IPS-15b (cell line): ENCODE results near the gene SLC6A1.

Source experiments
- H3K27me3 ChIP-seq: one replicate; pipeline ENCODE4 v1.6.1; 2013; ENCODE audit warnings: low read length; ENCODE audit not compliant: control insufficient read depth, insufficient read depth
- H3K36me3 ChIP-seq: one replicate; pipeline ENCODE4 v1.6.1; 2013; ENCODE audit warnings: low read length; ENCODE audit not compliant: control insufficient read depth, insufficient read depth
- H3K4me1 ChIP-seq: one replicate; pipeline ENCODE4 v1.6.1; 2013; ENCODE audit warnings: mild to moderate bottlenecking, low read length; ENCODE audit not compliant: control insufficient read depth, insufficient read depth
- H3K4me3 ChIP-seq: one replicate; pipeline ENCODE4 v1.5.1; 2013; ENCODE audit warnings: low read depth, low read length
- H3K9ac ChIP-seq: one replicate; pipeline ENCODE4 v1.6.1; 2013; ENCODE audit warnings: low read depth, mild to moderate bottlenecking, low read length
- H3K9me3 ChIP-seq: one replicate; pipeline ENCODE4 v1.6.1; 2013; ENCODE audit warnings: mild to moderate bottlenecking, low read length; ENCODE audit not compliant: control insufficient read depth, insufficient read depth

Gene SLC6A1

DNA sequence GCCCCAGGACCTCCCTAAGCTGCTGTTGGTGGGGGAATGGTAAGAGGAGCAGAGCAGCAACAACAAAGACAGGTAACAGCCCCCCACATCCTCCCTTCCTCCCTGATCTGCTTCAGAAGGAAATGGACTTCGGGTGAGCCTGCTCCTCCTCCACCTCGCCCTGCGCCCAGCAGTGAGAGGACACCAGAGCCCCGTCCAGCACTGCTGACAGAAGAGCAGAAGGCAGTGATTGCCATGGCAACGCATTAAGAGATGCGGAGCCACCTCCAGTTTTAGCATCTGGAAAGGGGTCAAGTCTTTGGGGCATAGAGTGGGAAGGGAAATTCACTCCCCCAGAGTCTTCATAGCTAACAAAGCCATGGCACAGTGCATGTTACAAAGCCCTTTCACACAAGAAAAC is 84.2 kb downstream of the SLC6A1 start:
- no peaks in the 10 kb centered on the region for H3K36me3 ChIP-seq

DNA sequence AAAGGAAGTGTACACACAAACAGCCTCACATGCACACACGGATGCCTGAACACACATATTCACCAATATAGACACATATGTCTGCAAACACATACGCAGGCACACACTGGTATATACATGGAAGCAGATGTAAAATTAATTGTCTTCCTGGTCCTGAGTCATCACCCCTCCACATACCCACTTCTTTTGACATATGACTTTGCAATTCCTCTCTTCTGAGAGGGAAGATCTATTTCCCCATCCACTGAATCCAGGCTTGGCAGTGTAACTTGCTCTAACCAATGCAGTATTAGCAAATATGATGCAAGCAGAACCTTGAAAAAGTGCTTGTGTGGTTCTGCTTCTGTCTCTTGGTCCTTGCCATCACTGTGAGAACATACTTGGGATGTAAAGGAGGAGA is 84.9 kb downstream of the SLC6A1 start:
- Histone ChIP-seq H3K9me3 (peaks cover 2% of the 10 kb centered on the region), H3K4me3 (no peak overlapping the region), H3K9ac (no peak overlapping the region), H3K4me1 (no peaks in the 10 kb centered on the region), H3K36me3 (no peaks in the 10 kb centered on the region), H3K27me3 (no peaks in the 10 kb centered on the region)

More for the DNA sequence above, 84.2 kb downstream of the SLC6A1 start:
- H3K9ac ChIP-seq: no peak overlapping the region
- H3K9me3 ChIP-seq: peaks cover 2% of the 10 kb centered on the region
- no peaks in the 10 kb centered on the region for H3K27me3 ChIP-seq
- no peak overlapping the region for H3K4me3 ChIP-seq
- no peaks in the 10 kb centered on the region for H3K4me1 ChIP-seq

DNA sequence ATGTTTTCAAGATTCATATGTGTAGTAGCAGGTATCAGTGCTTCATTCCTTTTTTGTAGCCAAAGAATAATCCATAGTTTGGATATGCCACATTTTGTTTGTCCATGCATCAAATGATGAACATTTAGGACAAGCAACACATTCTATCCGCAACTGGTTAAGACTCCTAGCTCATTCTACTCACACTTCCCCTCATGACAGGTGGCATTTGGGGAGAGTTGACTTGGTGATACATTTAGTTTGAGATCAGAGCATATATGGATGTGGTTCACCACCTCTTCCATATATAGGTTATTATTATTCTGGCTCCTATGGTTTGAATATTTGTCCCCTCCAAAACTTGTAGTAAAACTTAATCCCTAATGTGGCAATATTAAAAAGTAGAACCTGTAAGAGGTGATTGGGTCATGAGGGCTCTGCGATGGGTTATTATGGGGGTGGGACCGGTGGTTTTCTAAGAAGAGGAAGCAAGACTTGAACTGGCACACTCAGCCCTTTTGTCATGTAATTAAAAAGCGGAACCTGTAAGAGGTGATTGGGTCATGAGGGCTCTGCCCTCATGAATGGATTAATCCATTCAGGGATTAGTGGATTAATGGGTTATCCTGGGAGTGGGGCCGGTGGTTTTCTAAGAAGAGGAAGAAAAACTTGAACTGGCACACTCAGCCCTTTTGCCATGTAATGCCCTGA is 86.4 kb downstream of the SLC6A1 start:
- Histone ChIP-seq H3K36me3 (no peaks in the 10 kb centered on the region), H3K4me3 (no peak overlapping the region)

DNA sequence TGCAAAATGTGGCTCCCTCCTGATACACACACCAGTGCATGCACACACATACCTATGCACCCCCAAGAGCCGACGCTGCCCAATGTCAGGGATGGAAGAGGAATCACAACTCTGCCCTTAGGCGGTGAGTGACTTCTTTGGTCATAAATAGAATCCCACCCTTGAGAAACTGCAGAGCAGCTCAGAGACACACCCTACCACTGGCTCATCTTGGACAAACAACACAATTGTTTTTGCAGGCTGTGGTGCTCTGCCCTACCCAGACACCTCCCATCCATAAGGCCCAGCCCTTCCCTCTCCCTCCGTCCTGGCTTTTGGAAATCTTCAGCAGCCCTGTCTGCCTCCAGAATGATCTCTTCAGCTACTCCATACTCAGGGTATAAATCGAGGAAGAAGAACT is 87.9 kb downstream of the SLC6A1 start:
- Histone ChIP-seq H3K4me3 (no peak overlapping the region), H3K27me3 (no peaks in the 10 kb centered on the region), H3K36me3 (no peaks in the 10 kb centered on the region), H3K9ac (no peak overlapping the region), H3K4me1 (no peaks in the 10 kb centered on the region), H3K9me3 (no peaks in the 10 kb centered on the region)

More for the DNA sequence above, 86.4 kb downstream of the SLC6A1 start:
- Histone ChIP-seq H3K27me3 (no peaks in the 10 kb centered on the region), H3K4me1 (no peaks in the 10 kb centered on the region), H3K9ac (no peak overlapping the region), H3K9me3 (peaks cover 2% of the 10 kb centered on the region)

DNA sequence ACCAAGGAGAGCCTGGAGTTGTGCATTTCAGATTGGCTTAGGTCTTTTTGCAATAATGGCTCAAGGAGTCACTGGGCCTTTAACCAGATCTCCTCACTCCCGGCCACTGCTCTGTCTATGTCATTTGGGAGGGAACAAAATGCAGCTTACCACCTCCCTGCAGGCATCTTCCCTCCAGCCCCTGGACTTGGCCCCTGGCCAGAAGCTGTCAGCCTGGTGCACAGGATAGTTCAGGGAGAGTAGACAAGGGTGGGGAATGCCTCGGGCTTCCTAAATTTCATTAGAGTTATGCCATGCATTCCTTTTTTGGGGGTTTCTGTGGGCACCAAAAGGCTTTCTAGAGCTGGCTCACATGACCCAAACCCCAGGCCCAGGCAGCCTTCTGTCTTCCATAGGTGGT is 91.5 kb downstream of the SLC6A1 start:
- no peak overlapping the region for H3K4me3 ChIP-seq

DNA sequence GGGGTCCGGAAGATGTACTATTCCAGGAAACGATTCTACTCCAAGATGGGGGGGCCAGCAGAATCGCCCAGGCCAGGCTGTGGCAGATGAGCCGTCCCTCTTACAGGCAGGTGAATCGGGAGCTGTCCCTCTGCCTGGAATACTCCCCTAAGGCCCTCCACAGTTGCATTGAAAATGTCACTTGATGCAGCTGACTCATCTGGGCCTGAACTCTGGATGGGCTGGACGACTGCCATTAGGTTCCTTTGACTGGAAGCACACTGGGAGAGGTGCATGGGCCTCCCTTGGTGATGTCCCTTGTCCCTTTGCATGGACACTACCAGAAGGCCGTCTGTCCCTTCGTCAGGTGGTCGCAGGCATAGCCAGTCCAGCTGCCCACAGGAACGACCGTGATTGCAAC is 92.1 kb downstream of the SLC6A1 start:
- Histone ChIP-seq H3K27me3 (no peaks in the 10 kb centered on the region), H3K9me3 (no peaks in the 10 kb centered on the region), H3K36me3 (no peaks in the 10 kb centered on the region), H3K9ac (no peak overlapping the region), H3K4me3 (no peak overlapping the region), H3K4me1 (no peaks in the 10 kb centered on the region)

More for the DNA sequence above, 91.5 kb downstream of the SLC6A1 start:
- H3K27me3 ChIP-seq: no peaks in the 10 kb centered on the region
- no peaks in the 10 kb centered on the region for H3K9me3 ChIP-seq
- H3K4me1 ChIP-seq: no peaks in the 10 kb centered on the region
- H3K9ac ChIP-seq: no peak overlapping the region
- H3K36me3 ChIP-seq: no peaks in the 10 kb centered on the region

DNA sequence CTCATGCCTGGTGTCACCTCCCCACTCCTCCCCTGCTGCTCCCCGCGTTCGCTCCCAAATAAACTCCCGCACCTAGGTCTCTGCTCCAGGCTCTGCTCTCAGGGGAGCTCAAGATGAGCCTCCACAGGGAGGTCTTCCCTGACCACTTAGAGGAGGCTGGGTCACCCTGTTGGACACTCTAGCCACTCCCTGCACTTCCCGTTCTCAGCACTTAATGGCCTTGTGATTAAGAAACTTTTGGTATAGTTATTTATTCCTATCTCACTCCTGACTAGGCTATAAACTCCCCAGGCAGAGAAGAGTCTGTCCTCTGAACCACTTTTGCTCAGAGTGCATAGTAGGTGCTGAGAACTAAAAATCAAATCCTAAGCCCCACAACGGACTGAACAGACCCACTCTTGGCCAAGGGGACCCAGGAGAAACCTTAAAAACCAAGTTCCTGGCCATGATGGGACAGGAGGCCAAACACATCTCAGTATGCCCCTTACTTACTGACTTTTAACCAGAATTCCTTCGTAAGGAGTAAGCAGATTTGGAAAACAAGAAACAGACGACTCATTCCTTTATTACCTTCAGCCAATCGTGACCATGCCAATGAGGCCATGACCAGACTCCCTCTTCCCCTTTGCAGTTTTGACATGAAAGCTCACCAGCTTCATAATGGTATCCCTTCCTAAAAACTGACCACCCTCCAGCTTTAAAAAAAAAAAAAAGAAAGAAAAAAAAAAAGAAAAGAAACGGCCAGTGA is 92.7 kb downstream of the SLC6A1 start:
- Histone ChIP-seq H3K27me3 (no peaks in the 10 kb centered on the region), H3K4me3 (no peak overlapping the region), H3K9ac (no peak overlapping the region), H3K36me3 (no peaks in the 10 kb centered on the region), H3K4me1 (no peaks in the 10 kb centered on the region), H3K9me3 (no peaks in the 10 kb centered on the region)

DNA sequence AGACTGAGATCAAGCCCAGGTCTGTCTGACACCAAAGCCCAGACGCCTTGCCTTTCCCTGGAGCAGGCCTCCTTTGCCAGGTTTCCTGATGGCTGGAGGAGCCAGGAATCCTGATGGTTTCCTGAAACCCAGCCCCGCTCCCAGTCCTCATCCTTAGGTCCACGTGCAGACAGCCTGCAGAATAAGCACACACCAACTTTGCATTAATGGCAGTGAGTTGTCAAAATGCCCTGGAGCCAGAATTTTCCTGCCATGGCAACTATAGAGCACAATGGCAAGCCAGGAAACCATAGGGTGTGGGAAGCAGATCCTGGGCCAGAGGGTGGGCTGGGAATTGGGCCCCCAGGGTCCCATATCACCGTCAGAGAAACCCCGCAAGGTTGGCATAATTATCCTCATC is 94.3 kb downstream of the SLC6A1 start:
- Histone ChIP-seq H3K4me3 (no peak overlapping the region), H3K27me3 (no peaks in the 10 kb centered on the region), H3K36me3 (no peaks in the 10 kb centered on the region), H3K4me1 (no peaks in the 10 kb centered on the region), H3K9me3 (no peaks in the 10 kb centered on the region), H3K9ac (no peak overlapping the region)

DNA sequence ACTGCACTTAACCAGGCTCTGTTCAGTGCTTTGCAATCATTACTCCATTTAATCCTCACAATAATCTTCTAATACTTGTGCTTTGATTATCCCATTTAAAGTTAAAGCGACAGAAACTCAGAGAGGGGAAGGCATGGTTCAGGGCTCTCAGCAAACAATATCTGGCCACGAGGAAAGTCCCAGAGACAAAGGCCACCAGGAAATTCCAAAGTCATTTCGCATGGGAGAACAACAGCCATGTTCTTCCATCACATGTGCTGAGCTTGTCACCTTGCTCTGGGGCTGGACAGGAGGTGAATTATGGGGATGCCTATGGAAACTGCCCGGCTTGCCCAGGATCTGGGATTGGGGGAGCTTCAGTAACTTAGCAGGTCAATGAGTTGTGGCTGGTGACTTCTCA is 95.5 kb downstream of the SLC6A1 start:
- Histone ChIP-seq H3K4me3 (no peak overlapping the region), H3K9me3 (no peaks in the 10 kb centered on the region), H3K4me1 (no peaks in the 10 kb centered on the region), H3K36me3 (no peaks in the 10 kb centered on the region), H3K27me3 (no peaks in the 10 kb centered on the region), H3K9ac (no peak overlapping the region)

DNA sequence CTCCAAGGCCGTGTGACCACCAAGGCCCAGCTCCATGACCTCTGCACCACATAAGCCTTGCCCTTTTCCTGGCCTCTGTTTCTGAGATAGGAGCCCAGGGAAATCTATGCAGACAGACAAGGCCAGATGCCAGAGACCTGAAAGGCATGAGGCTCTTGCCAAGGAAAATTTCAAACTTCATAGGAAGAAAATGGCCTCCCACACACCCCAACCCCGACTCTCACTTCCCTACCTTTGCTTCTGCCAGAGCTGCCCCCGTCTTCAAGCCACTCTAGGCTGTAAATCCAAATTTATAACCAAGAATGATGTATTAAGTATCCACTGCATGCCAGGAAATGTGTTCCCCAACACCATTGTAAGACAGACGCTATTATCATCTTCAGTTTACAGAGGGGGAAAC is 96.3 kb downstream of the SLC6A1 start:
- Histone ChIP-seq H3K36me3 (no peaks in the 10 kb centered on the region), H3K27me3 (no peaks in the 10 kb centered on the region), H3K4me1 (no peaks in the 10 kb centered on the region), H3K9me3 (no peaks in the 10 kb centered on the region), H3K9ac (no peak overlapping the region), H3K4me3 (no peak overlapping the region)
